ENCODE results near the gene IDH1.

IDH1 gene

DNA sequence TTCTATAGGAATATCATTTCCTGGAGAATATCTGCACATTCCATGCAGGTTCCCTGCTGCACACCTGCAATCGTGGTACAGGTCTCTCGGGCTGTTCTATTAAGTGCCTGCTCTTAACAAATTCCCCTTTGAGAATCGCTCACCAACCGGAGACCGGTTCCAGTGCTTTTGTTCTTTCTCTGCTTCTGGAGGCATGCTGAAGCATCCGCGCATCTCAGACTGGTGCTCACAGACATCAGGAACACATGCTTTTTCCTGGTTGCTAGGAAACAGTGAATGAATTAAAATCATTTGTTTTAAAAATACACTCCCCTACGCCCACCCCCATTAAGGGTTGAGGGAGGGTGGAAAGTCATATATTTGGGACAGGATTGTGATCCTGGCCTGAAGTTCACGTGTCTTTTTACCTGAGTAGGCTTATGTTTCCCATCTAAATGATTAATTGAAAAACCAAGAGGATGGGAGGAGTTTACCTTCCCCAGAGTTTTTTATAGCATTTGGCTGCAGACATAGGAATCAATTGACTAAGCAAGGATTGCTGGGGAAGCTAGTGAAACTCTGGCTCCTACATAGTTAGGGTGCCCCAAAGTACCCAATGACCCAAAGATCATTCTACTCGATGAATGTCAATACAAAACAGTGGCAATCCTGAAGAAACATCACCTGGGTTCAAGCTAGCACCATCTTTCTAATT is 64.9 kb downstream of the IDH1 start, which contains the start of gene C2orf80:
Gene C2orf80, minus strand, starts transcription at position 221 of the 694 bp plus-strand sequence. CDS start 3,044 bp downstream, outside the sequence.
- TF ChIP-seq, protein P1, sequence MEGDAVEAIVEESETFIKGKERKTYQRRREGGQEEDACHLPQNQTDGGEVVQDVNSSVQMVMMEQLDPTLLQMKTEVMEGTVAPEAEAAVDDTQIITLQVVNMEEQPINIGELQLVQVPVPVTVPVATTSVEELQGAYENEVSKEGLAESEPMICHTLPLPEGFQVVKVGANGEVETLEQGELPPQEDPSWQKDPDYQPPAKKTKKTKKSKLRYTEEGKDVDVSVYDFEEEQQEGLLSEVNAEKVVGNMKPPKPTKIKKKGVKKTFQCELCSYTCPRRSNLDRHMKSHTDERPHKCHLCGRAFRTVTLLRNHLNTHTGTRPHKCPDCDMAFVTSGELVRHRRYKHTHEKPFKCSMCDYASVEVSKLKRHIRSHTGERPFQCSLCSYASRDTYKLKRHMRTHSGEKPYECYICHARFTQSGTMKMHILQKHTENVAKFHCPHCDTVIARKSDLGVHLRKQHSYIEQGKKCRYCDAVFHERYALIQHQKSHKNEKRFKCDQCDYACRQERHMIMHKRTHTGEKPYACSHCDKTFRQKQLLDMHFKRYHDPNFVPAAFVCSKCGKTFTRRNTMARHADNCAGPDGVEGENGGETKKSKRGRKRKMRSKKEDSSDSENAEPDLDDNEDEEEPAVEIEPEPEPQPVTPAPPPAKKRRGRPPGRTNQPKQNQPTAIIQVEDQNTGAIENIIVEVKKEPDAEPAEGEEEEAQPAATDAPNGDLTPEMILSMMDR (IDR thresholded peaks at IDR 0.05), result no peak
- Histone ChIP-seq H3K9me3 (ENCODE audit: control insufficient read depth, low read length) (no peaks in the 10 kb centered on the region), H3K4me1 (no peaks in the 10 kb centered on the region), H3K9ac (no peak within 1 kb of the TSS), H3K79me2 (no peaks in the 10 kb centered on the region), H3K36me3 (ENCODE audit: control insufficient read depth, insufficient read depth, low read length) (no peaks in the 10 kb centered on the region), H3K27me3 (ENCODE audit: control insufficient read depth, insufficient read depth, low read length) (no peaks in the 10 kb centered on the region), H3K4me2 (ENCODE audit: low read length) (no peak within 1 kb of the TSS), H2AFZ (no peak within 1 kb of the TSS), H3K27ac (no peak within 1 kb of the TSS), H3K4me3 (ENCODE audit: low read depth, low read length) (no peak within 1 kb of the TSS)

DNA sequence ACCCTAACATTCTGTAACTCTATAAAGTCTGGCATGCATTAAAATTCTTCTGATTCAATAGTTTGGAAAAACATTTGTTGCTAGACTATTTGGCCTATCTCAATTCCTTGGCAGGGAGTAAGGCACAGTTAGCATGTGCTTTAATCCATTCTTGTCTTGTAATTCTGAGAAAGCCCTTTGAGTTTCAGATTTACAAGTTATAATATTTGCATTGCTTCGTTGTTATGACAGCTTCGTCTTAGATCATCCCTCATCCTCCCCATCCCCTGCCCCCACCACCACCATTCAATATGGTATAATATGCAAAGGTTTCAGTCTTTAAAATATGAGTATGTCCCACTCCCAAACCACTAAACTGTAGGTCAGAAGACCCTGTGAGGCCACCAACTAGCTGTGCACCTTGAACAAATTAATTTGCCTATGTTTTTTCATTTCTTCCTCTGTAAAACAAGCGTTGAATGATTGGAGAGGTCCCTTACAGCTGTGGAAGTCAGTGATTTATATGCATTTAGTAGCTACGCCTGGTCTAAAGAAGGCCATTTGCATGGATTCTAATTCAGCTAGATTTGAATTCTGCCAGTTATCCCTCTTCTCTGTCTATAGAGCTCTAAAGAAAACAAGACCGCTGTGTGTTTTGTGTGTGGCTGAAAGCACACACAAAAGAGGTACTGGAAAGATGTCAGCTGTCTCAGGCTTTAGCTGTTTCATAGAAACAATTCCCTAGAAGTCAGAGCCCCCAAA is 65.6 kb downstream of the IDH1 start:
- no peaks in the 10 kb centered on the region for H3K4me1 ChIP-seq
- H3K4me3 ChIP-seq (ENCODE audit: low read depth, low read length), result no peak overlapping the region
- no peak overlapping the region for H3K9ac ChIP-seq
- no peak overlapping the region for H3K4me2 ChIP-seq (ENCODE audit: low read length)
- H3K9me3 ChIP-seq (ENCODE audit: control insufficient read depth, low read length), result no peaks in the 10 kb centered on the region
- no peaks in the 10 kb centered on the region for H3K79me2 ChIP-seq
- TF ChIP-seq, protein P1 (IDR thresholded peaks at IDR 0.05), result no peak
- H3K27me3 ChIP-seq (ENCODE audit: control insufficient read depth, insufficient read depth, low read length), result no peaks in the 10 kb centered on the region
- no peak overlapping the region for H3K27ac ChIP-seq
- H3K36me3 ChIP-seq (ENCODE audit: control insufficient read depth, insufficient read depth, low read length), result no peaks in the 10 kb centered on the region
- H2AFZ ChIP-seq, result no peak overlapping the region

DNA sequence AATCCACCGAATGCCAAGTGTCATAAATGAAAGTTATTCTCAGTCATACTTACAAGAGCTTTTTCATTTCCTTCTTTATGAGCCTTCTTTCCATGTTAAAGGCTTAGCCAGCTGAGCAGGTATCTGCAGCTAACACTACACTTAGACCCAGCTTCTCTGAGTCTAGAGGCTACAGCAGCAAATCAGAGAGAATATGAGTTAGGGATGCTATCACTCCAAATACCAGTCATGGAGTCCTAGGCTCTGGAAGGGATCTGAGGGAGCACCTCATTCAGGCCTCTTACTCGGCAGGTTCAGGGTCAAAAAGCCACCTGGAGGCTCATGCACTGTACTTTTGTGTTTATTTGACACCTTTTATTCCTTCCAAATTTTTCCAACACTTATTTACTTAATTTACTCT is 68.0 kb downstream of the IDH1 start:
- H3K9ac ChIP-seq, result no peak overlapping the region
- H3K27me3 ChIP-seq (ENCODE audit: control insufficient read depth, insufficient read depth, low read length), result no peaks in the 10 kb centered on the region

DNA sequence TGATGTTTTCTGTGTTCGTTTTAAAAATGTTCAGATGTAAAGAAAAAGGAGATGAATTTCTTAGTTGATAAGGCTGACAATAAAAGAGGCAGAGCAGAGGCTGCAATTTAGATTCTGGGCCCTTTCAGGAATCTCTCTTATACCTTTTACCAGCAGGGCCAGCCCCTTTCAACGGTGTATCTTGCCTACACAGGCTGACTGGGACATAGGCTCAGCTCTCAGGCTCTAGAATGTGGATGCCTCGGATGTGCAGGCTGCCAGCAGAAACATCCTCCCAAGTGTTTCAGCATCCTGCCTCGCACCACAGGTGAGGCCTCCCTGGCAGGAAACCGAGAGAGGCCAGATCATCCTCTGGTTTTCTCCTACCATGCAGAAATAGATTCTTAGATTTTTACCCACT is 68.4 kb downstream of the IDH1 start:
- no peak overlapping the region for H3K9ac ChIP-seq
- no peak overlapping the region for H3K4me3 ChIP-seq (ENCODE audit: low read depth, low read length)
- no peak overlapping the region for H2AFZ ChIP-seq
- H3K4me2 ChIP-seq (ENCODE audit: low read length), result no peak overlapping the region
- H3K4me1 ChIP-seq, result no peaks in the 10 kb centered on the region
- H3K27ac ChIP-seq, result no peak overlapping the region
- TF ChIP-seq, protein P1 (IDR thresholded peaks at IDR 0.05), result no peak
- H3K36me3 ChIP-seq (ENCODE audit: control insufficient read depth, insufficient read depth, low read length), result no peaks in the 10 kb centered on the region
- H3K9me3 ChIP-seq (ENCODE audit: control insufficient read depth, low read length), result no peaks in the 10 kb centered on the region
- H3K27me3 ChIP-seq (ENCODE audit: control insufficient read depth, insufficient read depth, low read length), result no peaks in the 10 kb centered on the region
- no peaks in the 10 kb centered on the region for H3K79me2 ChIP-seq

More for the DNA sequence above, 68.0 kb downstream of the IDH1 start:
- Histone ChIP-seq H3K4me3 (ENCODE audit: low read depth, low read length) (no peak overlapping the region), H3K79me2 (no peaks in the 10 kb centered on the region), H3K4me2 (ENCODE audit: low read length) (no peak overlapping the region), H3K4me1 (no peaks in the 10 kb centered on the region), H3K36me3 (ENCODE audit: control insufficient read depth, insufficient read depth, low read length) (no peaks in the 10 kb centered on the region), H2AFZ (no peak overlapping the region), H3K9me3 (ENCODE audit: control insufficient read depth, low read length) (no peaks in the 10 kb centered on the region), H3K27ac (no peak overlapping the region)
- TF ChIP-seq, protein P1 (IDR thresholded peaks at IDR 0.05), result no peak
